Ovary (tissue), 9 donors: ENCODE results near the gene ADAMTS2. TPM values are rescaled to one million over a fixed set of nuclear protein-coding genes. Genes with fewer than 3 reads are reported as not detected.

Experiments
- DNase-seq, 5 donors: peaks; one replicate each; pipeline ENCODE4 v3.0.0-alpha.2; 2019 to 2020
- H3K27ac ChIP-seq, 2 donors: fragments of 200-600 bp; one replicate each; pipeline versions ENCODE4 v1.5.1 to v1.8.0; 2019 to 2022
- H3K27me3 ChIP-seq: fragments of 200-600 bp; one replicate; pipeline ENCODE4 v1.8.0; 2022
- H3K36me3 ChIP-seq: fragments of 200-600 bp; sonication (generic); one replicate; pipeline ENCODE4 v1.5.1; 2019
- H3K4me1 ChIP-seq: one replicate; pipeline ENCODE4 v1.8.1; 2013; ENCODE audit warnings: mild to moderate bottlenecking, moderate library complexity; ENCODE audit not compliant: insufficient read depth
- H3K4me3 ChIP-seq: fragments of 200-600 bp; sonication (generic); one replicate; pipeline ENCODE4 v1.5.1; 2017
- H3K9me3 ChIP-seq, 2 donors: fragments of 200-600 bp in 1 of 2; sonication (generic) in 1 of 2; one replicate each; pipeline versions ENCODE4 v1.5.1 to v1.8.1; 2013 to 2019; ENCODE audit warnings: mild to moderate bottlenecking in 1 of 2, moderate library complexity in 1 of 2
- CTCF ChIP-seq, 3 donors: fragments of 450-650 bp in 2 of 3; fragments of 200-600 bp in 1 of 3; IDR thresholded peaks; one replicate each; pipeline versions ENCODE4 v1.5.1 to v1.8.0; 2016 to 2022; ENCODE audit warnings: antibody characterized with exemption in 3 of 3, mild to moderate bottlenecking in 1 of 3
- EP300 ChIP-seq: sonication (generic); formaldehyde crosslinking; IDR thresholded peaks from one replicate; pipeline ENCODE4 v1.6.1; 2017; ENCODE audit warnings: antibody characterized with exemption
- POLR2A ChIP-seq: fragments of 450-650 bp; IDR thresholded peaks from one replicate; pipeline ENCODE4 v1.6.1; 2017; ENCODE audit warnings: antibody characterized with exemption, mild to moderate bottlenecking, moderate library complexity
- WGBS, 3 donors: extraction: QIAGEN DNeasy Blood & Tissue Kit in 1 of 3; methylation state at CpG; one replicate each; pipeline versions ENCODE4 v1.1.5 to v1.1.7; 2013 to 2017; 5-methylcytosine and 5-hydroxymethylcytosine counted together
- intact Hi-C, 4 donors: fragments of 100-400 bp; cut with DNase I; formaldehyde crosslinking; loops; one replicate each; pipeline versions ENCODE4 v1.11.0 to v1.15.1; 2022 to 2023
- polyA plus RNA-seq, 2 donors: library from polyadenylated mRNA; stranded (reverse); fragments of 200-250 nt in 1 of 2; fragments of 350-450 nt in 1 of 2; fragmentation: Illumina TruSeq in 1 of 2; extraction: RNeasy Lipid Tissue Mini Kit (QIAGEN cat#74804) in 1 of 2; gene quantifications; one replicate each; pipeline ENCODE4 v1.2.3, GENCODE V29; 2013 to 2014
- total RNA-seq, 7 donors: library from RNA; depleted of rRNA in 2 of 7; stranded (reverse); fragments of >200 nt in 2 of 7; fragmentation: NEBNext Ultra II Directional in 3 of 7; extraction: Animal tissue kit (Norgen Biotek cat#: 25700) in 3 of 7; gene quantifications; one replicate each; pipeline versions ENCODE4 v1.1.0 to v1.2.4, GENCODE V29; 2016 to 2023
- donor health status: DM: no; HTN: no; CAD: no; lungs with moderate emphysema.
- donor health status: DM: no; HTN: no; CAD: no.
- donor health status: Bipolar disorder and iron deficiency.
- donor health status: DM: yes; HTN: yes; CAD: no.
- donor health status: DM: no; HTN: no; CAD: no.
- donor health status: DM: yes; HTN: yes; CAD: no.

The ADAMTS2 gene
- total and polyA plus RNA-seq, 9 donors = 7.9 to 31.8 (median 11.5) TPM

- H3K27me3 ChIP-seq = no peaks in the 10 kb centered on the region
- TF ChIP-seq POLR2A (no peak), EP300 (no peak), CTCF (IDR thresholded peaks at IDR 0.05) (no peak)
- no peaks in the 10 kb centered on the region for H3K36me3 ChIP-seq
- WGBS, 3 donors = 58 to 71% (median 64%) methylated on average over 12 of the region's 12 CpGs
- H3K4me1 ChIP-seq = peaks cover 66% of the 10 kb centered on the region
- H3K27ac ChIP-seq = peak overlapping the region in 1 of 2 donors; percentile 79
- DNase-seq = peak in 4 of 5 donors; percentile 9 to 30 (median 13)
- intact Hi-C loops = loop anchor here in 1 of 4 donors (5.0 kb wide), 2 partner anchors 73 to 488 kb away; no protein-coding TSS in a partner anchor
- no peaks in the 10 kb centered on the region for H3K9me3 ChIP-seq
- no peak overlapping the region for H3K4me3 ChIP-seq
Measured at GRCh38 chr5:179268966-179269693, 76.1 kb downstream of the ADAMTS2 start.

- no peak overlapping the region for H3K4me3 ChIP-seq
- H3K36me3 ChIP-seq = no peaks in the 10 kb centered on the region
- intact Hi-C loops = loop anchor here in 1 of 4 donors (5.0 kb wide), 2 partner anchors 74 to 489 kb away; no protein-coding TSS in a partner anchor
- peak in 3 of 5 donors; percentile 23 to 32 (median 30) for DNase-seq
- no peak overlapping the region for H3K27ac ChIP-seq
- TF ChIP-seq POLR2A = no peak
- TF ChIP-seq CTCF (IDR thresholded peaks at IDR 0.05) = no peak
- no peak for TF ChIP-seq EP300
- H3K27me3 ChIP-seq = no peaks in the 10 kb centered on the region
- 79 to 80% (median 79%) methylated on average over 16 of the region's 16 CpGs for WGBS, 3 donors
- H3K4me1 ChIP-seq = peaks cover 60% of the 10 kb centered on the region
- H3K9me3 ChIP-seq = no peaks in the 10 kb centered on the region
Measured at GRCh38 chr5:179268399-179268952, 76.8 kb downstream of the ADAMTS2 start.

GRCh38 chr5:179267671-179268083, 77.6 kb downstream of the ADAMTS2 start:
- Histone ChIP-seq H3K9me3 (no peaks in the 10 kb centered on the region), H3K4me1 (peaks cover 57% of the 10 kb centered on the region), H3K27me3 (no peaks in the 10 kb centered on the region), H3K36me3 (no peaks in the 10 kb centered on the region), H3K4me3 (no peak overlapping the region), H3K27ac (no peak overlapping the region)
- WGBS, 3 donors = 30 to 44% (median 36%) methylated on average over 9 to 10 of the region's 10 CpGs
- TF ChIP-seq POLR2A (no peak), CTCF (IDR thresholded peaks at IDR 0.05) (no peak), EP300 (no peak)
- peak in 3 of 5 donors; percentile 17 to 36 (median 19) for DNase-seq
- intact Hi-C loops = loop anchor here in 1 of 4 donors (5.0 kb wide), 2 partner anchors 75 to 490 kb away; no protein-coding TSS in a partner anchor

DNA sequence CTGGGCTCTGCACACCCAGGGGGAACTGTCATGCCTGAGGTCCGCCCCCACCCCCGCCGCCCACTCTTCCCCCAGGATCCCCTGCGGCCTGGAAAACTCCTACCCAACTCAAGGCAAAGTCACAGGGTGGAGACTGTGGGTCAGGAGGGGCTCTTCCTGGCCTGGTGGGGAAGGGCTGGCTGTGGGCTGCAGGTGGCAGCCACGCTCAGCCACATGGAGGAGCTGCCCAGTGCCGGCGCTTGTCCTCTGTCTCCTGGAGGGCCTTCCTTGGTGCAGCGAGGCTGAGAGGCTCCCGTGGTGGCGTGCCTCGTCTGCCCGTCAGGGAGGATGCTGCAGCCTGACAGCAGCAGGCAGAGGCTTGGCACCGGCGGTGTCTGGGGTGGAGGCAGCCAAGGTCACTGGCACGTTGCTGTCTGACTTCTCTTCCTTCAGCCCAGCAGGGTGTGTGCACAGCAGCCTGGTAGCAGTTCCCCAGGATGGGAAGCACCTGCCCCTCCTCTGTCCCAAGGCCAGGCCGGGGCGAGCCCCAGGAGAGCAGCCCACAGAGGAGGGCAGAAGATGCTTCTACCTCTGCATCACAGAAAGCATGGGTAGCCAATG, 78.1 kb downstream of the ADAMTS2 start:
- Histone ChIP-seq H3K4me1 (peaks cover 52% of the 10 kb centered on the region), H3K9me3 (no peaks in the 10 kb centered on the region), H3K27me3 (no peaks in the 10 kb centered on the region), H3K36me3 (no peaks in the 10 kb centered on the region), H3K4me3 (no peak overlapping the region), H3K27ac (no peak overlapping the region)
- peak in 2 of 5 donors; percentile 37 to 44 for DNase-seq
- WGBS, 3 donors = 53 to 74% (median 56%) methylated on average over 16 to 17 of the region's 17 CpGs
- intact Hi-C loops = loop anchor here in 1 of 4 donors (5.0 kb wide), 2 partner anchors 75 to 490 kb away; no protein-coding TSS in a partner anchor
- no peak for TF ChIP-seq CTCF (IDR thresholded peaks at IDR 0.05)
- no peak for TF ChIP-seq POLR2A
- no peak for TF ChIP-seq EP300
